Stimulated activated naive CD8-positive, alpha-beta T cell treated with anti-CD3 and anti-CD28 coated beads, Interleukin-15, Interleukin-2, amounts not matched to agents 100 ng/mL and 50 ng/mL, for 24 hours (primary cell): ENCODE data around the gene BGLAP.

ENCODE experiments used
- H3K27ac Mint-ChIP-seq: one replicate; pipeline ENCODE4 v1.8.0; 2021; ENCODE audit warnings: mild to moderate bottlenecking, mixed read lengths
- H3K27me3 Mint-ChIP-seq: one replicate; pipeline ENCODE4 v1.8.0; 2021; ENCODE audit warnings: mixed read lengths
- H3K36me3 Mint-ChIP-seq: one replicate; pipeline ENCODE4 v1.8.0; 2021; ENCODE audit warnings: low read depth, mixed read lengths
- H3K4me1 Mint-ChIP-seq: one replicate; pipeline ENCODE4 v1.8.0; 2021; ENCODE audit warnings: low read depth, mixed read lengths
- H3K4me3 Mint-ChIP-seq: one replicate; pipeline ENCODE4 v1.8.0; 2021; ENCODE audit warnings: mild to moderate bottlenecking, mixed read lengths
- H3K9me3 Mint-ChIP-seq: one replicate; pipeline ENCODE4 v1.8.0; 2021; ENCODE audit warnings: mixed read lengths

Gene BGLAP

GRCh38 chr1:156258859-156259258 lies 16.9 kb downstream of the BGLAP start:
- H3K9me3 Mint-ChIP-seq, result no peaks in the 10 kb centered on the region
- H3K27ac Mint-ChIP-seq, result no peak overlapping the region
- H3K4me1 Mint-ChIP-seq, result peaks cover 14% of the 10 kb centered on the region
- no peaks in the 10 kb centered on the region for H3K27me3 Mint-ChIP-seq
- peaks cover 71% of the 10 kb centered on the region for H3K36me3 Mint-ChIP-seq
- no peak overlapping the region for H3K4me3 Mint-ChIP-seq

GRCh38 chr1:156259805-156260204 lies 17.8 kb downstream of the BGLAP start:
- Mint-ChIP-seq H3K36me3 (peaks cover 75% of the 10 kb centered on the region), H3K4me3 (no peak overlapping the region), H3K9me3 (no peaks in the 10 kb centered on the region), H3K27me3 (no peaks in the 10 kb centered on the region), H3K27ac (no peak overlapping the region), H3K4me1 (peaks cover 17% of the 10 kb centered on the region)

GRCh38 chr1:156260896-156261295 lies 18.9 kb downstream of the BGLAP start:
- H3K27ac Mint-ChIP-seq, result no peak overlapping the region
- H3K4me3 Mint-ChIP-seq, result no peak overlapping the region
- H3K9me3 Mint-ChIP-seq, result no peaks in the 10 kb centered on the region
- peaks cover 17% of the 10 kb centered on the region for H3K4me1 Mint-ChIP-seq
- H3K36me3 Mint-ChIP-seq, result peaks cover 81% of the 10 kb centered on the region
- no peaks in the 10 kb centered on the region for H3K27me3 Mint-ChIP-seq

GRCh38 chr1:156262461-156263287 lies 20.7 kb downstream of the BGLAP start:
- H3K27ac Mint-ChIP-seq, result peak overlapping the region; percentile 40
- peaks cover 17% of the 10 kb centered on the region for H3K4me1 Mint-ChIP-seq
- H3K27me3 Mint-ChIP-seq, result no peaks in the 10 kb centered on the region
- no peak overlapping the region for H3K4me3 Mint-ChIP-seq
- peaks cover 81% of the 10 kb centered on the region for H3K36me3 Mint-ChIP-seq
- no peaks in the 10 kb centered on the region for H3K9me3 Mint-ChIP-seq

- H3K4me3 Mint-ChIP-seq, result no peak overlapping the region
- peaks cover 17% of the 10 kb centered on the region for H3K4me1 Mint-ChIP-seq
- no peaks in the 10 kb centered on the region for H3K27me3 Mint-ChIP-seq
- peak overlapping the region; percentile 40 for H3K27ac Mint-ChIP-seq
- no peaks in the 10 kb centered on the region for H3K9me3 Mint-ChIP-seq
- peaks cover 81% of the 10 kb centered on the region for H3K36me3 Mint-ChIP-seq
These were observed 21.3 kb downstream of the BGLAP start for GRCh38 chr1:156263288-156263655.

GRCh38 chr1:156266051-156266450 lies 24.1 kb downstream of the BGLAP start:
- no peak overlapping the region for H3K27ac Mint-ChIP-seq
- H3K27me3 Mint-ChIP-seq, result no peaks in the 10 kb centered on the region
- H3K9me3 Mint-ChIP-seq, result no peaks in the 10 kb centered on the region
- peaks cover 76% of the 10 kb centered on the region for H3K36me3 Mint-ChIP-seq
- H3K4me3 Mint-ChIP-seq, result no peak overlapping the region
- peaks cover 17% of the 10 kb centered on the region for H3K4me1 Mint-ChIP-seq

GRCh38 chr1:156268336-156268735 lies 26.4 kb downstream of the BGLAP start:
- H3K36me3 Mint-ChIP-seq, result peaks cover 82% of the 10 kb centered on the region
- H3K4me1 Mint-ChIP-seq, result peaks cover 8% of the 10 kb centered on the region

GRCh38 chr1:156270314-156270713 lies 28.3 kb downstream of the BGLAP start:
- H3K36me3 Mint-ChIP-seq, result peaks cover 85% of the 10 kb centered on the region

More at GRCh38 chr1:156268336-156268735, 26.4 kb downstream of the BGLAP start:
- Mint-ChIP-seq H3K27ac (no peak overlapping the region), H3K9me3 (no peaks in the 10 kb centered on the region), H3K4me3 (no peak overlapping the region), H3K27me3 (no peaks in the 10 kb centered on the region)

GRCh38 chr1:156276532-156276931 lies 34.5 kb downstream of the BGLAP start:
- Mint-ChIP-seq H3K27ac (no peak overlapping the region), H3K27me3 (no peaks in the 10 kb centered on the region)

More at GRCh38 chr1:156270314-156270713, 28.3 kb downstream of the BGLAP start:
- Mint-ChIP-seq H3K27ac (no peak overlapping the region), H3K9me3 (no peaks in the 10 kb centered on the region), H3K4me1 (no peaks in the 10 kb centered on the region), H3K4me3 (no peak overlapping the region), H3K27me3 (no peaks in the 10 kb centered on the region)

GRCh38 chr1:156276966-156277381 lies 35.0 kb downstream of the BGLAP start:
- Mint-ChIP-seq H3K4me1 (peaks cover 26% of the 10 kb centered on the region), H3K4me3 (no peak overlapping the region), H3K27me3 (no peaks in the 10 kb centered on the region), H3K27ac (no peak overlapping the region), H3K36me3 (peaks cover 88% of the 10 kb centered on the region), H3K9me3 (no peaks in the 10 kb centered on the region)

More at GRCh38 chr1:156276532-156276931, 34.5 kb downstream of the BGLAP start:
- Mint-ChIP-seq H3K36me3 (peaks cover 89% of the 10 kb centered on the region), H3K4me3 (no peak overlapping the region), H3K4me1 (peaks cover 24% of the 10 kb centered on the region), H3K9me3 (no peaks in the 10 kb centered on the region)

GRCh38 chr1:156279837-156280236 lies 37.9 kb downstream of the BGLAP start:
- peaks cover 65% of the 10 kb centered on the region for H3K36me3 Mint-ChIP-seq

GRCh38 chr1:156281281-156281680 lies 39.3 kb downstream of the BGLAP start:
- H3K4me1 Mint-ChIP-seq, result peaks cover 46% of the 10 kb centered on the region
- peak overlapping the region; percentile 98 for H3K27ac Mint-ChIP-seq
- H3K27me3 Mint-ChIP-seq, result no peaks in the 10 kb centered on the region
- peaks cover 55% of the 10 kb centered on the region for H3K36me3 Mint-ChIP-seq
- no peaks in the 10 kb centered on the region for H3K9me3 Mint-ChIP-seq
- peak overlapping the region; percentile 96 for H3K4me3 Mint-ChIP-seq

More at GRCh38 chr1:156279837-156280236, 37.9 kb downstream of the BGLAP start:
- Mint-ChIP-seq H3K27me3 (no peaks in the 10 kb centered on the region), H3K27ac (peak overlapping the region; percentile 52), H3K4me1 (peaks cover 46% of the 10 kb centered on the region), H3K9me3 (no peaks in the 10 kb centered on the region), H3K4me3 (peak overlapping the region; percentile 96)

- peaks cover 52% of the 10 kb centered on the region for H3K36me3 Mint-ChIP-seq
- H3K4me1 Mint-ChIP-seq, result peaks cover 46% of the 10 kb centered on the region
- no peaks in the 10 kb centered on the region for H3K27me3 Mint-ChIP-seq
- peak overlapping the region; percentile 96 for H3K4me3 Mint-ChIP-seq
- peak overlapping the region; percentile 98 for H3K27ac Mint-ChIP-seq
- H3K9me3 Mint-ChIP-seq, result no peaks in the 10 kb centered on the region
These were observed 39.9 kb downstream of the BGLAP start for GRCh38 chr1:156281693-156282478.

- H3K27ac Mint-ChIP-seq, result peak within 1 kb of the TSS; percentile 98
- H3K36me3 Mint-ChIP-seq, result peaks cover 44% of the 10 kb centered on the region
- no peaks in the 10 kb centered on the region for H3K9me3 Mint-ChIP-seq
- no peaks in the 10 kb centered on the region for H3K27me3 Mint-ChIP-seq
- H3K4me1 Mint-ChIP-seq, result peaks cover 46% of the 10 kb centered on the region
- H3K4me3 Mint-ChIP-seq, result peak within 1 kb of the TSS; percentile 96
These were observed 40.7 kb downstream of the BGLAP start, which contains the start of gene SMG5 for GRCh38 chr1:156282479-156283222. Gene SMG5 (minus strand): TSS chr1:156282825. CDS start chr1:156282680, 145 bp downstream.
